ENCODE data around the gene IL6R. TPM values are rescaled to one million over a fixed set of nuclear protein-coding genes. Genes with fewer than 3 reads are reported as not detected.
A peak's percentile ranks its signal among the peaks of the same experiment; 100 is the strongest.

Gene IL6R
- total and polyA plus RNA-seq, 2 experiments from 2014 or later, result 35.1 to 38.5 TPM

- H3K27ac ChIP-seq, result peak overlapping the region; percentile 8
- no peak overlapping the region for H3K4me3 ChIP-seq
- H3K9me3 ChIP-seq (ENCODE audit: low read depth), result no peaks in the 10 kb centered on the region
- no peak overlapping the region for H3K4me2 ChIP-seq
- TF ChIP-seq EZH2phosphoT487 (IDR thresholded peaks at IDR 0.05; ENCODE audit: low read depth, severe bottlenecking, unreplicated experiment), result no peak
- no peak for TF ChIP-seq EZH2 (IDR thresholded peaks at IDR 0.05; ENCODE audit: borderline replicate concordance)
- TF ChIP-seq, protein P1, sequence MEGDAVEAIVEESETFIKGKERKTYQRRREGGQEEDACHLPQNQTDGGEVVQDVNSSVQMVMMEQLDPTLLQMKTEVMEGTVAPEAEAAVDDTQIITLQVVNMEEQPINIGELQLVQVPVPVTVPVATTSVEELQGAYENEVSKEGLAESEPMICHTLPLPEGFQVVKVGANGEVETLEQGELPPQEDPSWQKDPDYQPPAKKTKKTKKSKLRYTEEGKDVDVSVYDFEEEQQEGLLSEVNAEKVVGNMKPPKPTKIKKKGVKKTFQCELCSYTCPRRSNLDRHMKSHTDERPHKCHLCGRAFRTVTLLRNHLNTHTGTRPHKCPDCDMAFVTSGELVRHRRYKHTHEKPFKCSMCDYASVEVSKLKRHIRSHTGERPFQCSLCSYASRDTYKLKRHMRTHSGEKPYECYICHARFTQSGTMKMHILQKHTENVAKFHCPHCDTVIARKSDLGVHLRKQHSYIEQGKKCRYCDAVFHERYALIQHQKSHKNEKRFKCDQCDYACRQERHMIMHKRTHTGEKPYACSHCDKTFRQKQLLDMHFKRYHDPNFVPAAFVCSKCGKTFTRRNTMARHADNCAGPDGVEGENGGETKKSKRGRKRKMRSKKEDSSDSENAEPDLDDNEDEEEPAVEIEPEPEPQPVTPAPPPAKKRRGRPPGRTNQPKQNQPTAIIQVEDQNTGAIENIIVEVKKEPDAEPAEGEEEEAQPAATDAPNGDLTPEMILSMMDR (IDR thresholded peaks at IDR 0.05; ENCODE audit: poor library complexity), result no peak
- no peaks in the 10 kb centered on the region for H3K36me3 ChIP-seq (replicated peaks; ENCODE audit: insufficient read depth, low read depth)
- H2AFZ ChIP-seq, result no peak overlapping the region
- no peaks in the 10 kb centered on the region for H3K9me2 ChIP-seq (replicated peaks; ENCODE audit: insufficient read depth)
- 84% methylated on average over 9 of the region's 9 CpGs for WGBS (ENCODE audit: low lambda C conversion rate, missing lambda C conversion rate)
- DNase-seq (ENCODE audit: low spot score), result no peak
- H3K4me1 ChIP-seq (ENCODE audit: insufficient read depth), result peaks cover 29% of the 10 kb centered on the region
- H3K27me3 ChIP-seq, result no peaks in the 10 kb centered on the region
- H4K20me1 ChIP-seq (ENCODE audit: insufficient read depth, poor library complexity, severe bottlenecking), result no peaks in the 10 kb centered on the region
- peaks cover 39% of the 10 kb centered on the region for H3K79me2 ChIP-seq
Measured at GRCh38 chr1:154410185-154410827, 5.2 kb downstream of the IL6R start.

- Histone ChIP-seq H3K27me3 (no peaks in the 10 kb centered on the region), H2AFZ (no peak overlapping the region), H3K4me1 (ENCODE audit: insufficient read depth) (peaks cover 24% of the 10 kb centered on the region), H3K79me2 (peaks cover 51% of the 10 kb centered on the region), H3K4me3 (no peak overlapping the region), H3K27ac (no peak overlapping the region), H3K36me3 (replicated peaks; ENCODE audit: insufficient read depth, low read depth) (no peaks in the 10 kb centered on the region), H4K20me1 (ENCODE audit: insufficient read depth, poor library complexity, severe bottlenecking) (no peaks in the 10 kb centered on the region), H3K9me3 (ENCODE audit: low read depth) (no peaks in the 10 kb centered on the region), H3K9me2 (replicated peaks; ENCODE audit: insufficient read depth) (no peaks in the 10 kb centered on the region), H3K4me2 (no peak overlapping the region)
- WGBS (ENCODE audit: low lambda C conversion rate, missing lambda C conversion rate), result 88% methylated on average over 4 of the region's 4 CpGs
- DNase-seq (ENCODE audit: low spot score), result no peak
- TF ChIP-seq EZH2phosphoT487 (IDR thresholded peaks at IDR 0.05; ENCODE audit: low read depth, severe bottlenecking, unreplicated experiment) (no peak), EZH2 (IDR thresholded peaks at IDR 0.05; ENCODE audit: borderline replicate concordance) (no peak)
- TF ChIP-seq, protein P1 (IDR thresholded peaks at IDR 0.05; ENCODE audit: poor library complexity), result no peak
Measured at GRCh38 chr1:154411525-154411924, 6.4 kb downstream of the IL6R start.

GRCh38 chr1:154413177-154413783 lies 8.1 kb downstream of the IL6R start:
- no peak overlapping the region for H2AFZ ChIP-seq
- H3K9me3 ChIP-seq (ENCODE audit: low read depth), result no peaks in the 10 kb centered on the region
- H4K20me1 ChIP-seq (ENCODE audit: insufficient read depth, poor library complexity, severe bottlenecking), result no peaks in the 10 kb centered on the region
- DNase-seq (ENCODE audit: low spot score), result no peak
- no peaks in the 10 kb centered on the region for H3K36me3 ChIP-seq (replicated peaks; ENCODE audit: insufficient read depth, low read depth)
- no peak overlapping the region for H3K4me2 ChIP-seq
- H3K9me2 ChIP-seq (replicated peaks; ENCODE audit: insufficient read depth), result no peaks in the 10 kb centered on the region
- peaks cover 6% of the 10 kb centered on the region for H3K4me1 ChIP-seq (ENCODE audit: insufficient read depth)
- TF ChIP-seq EZH2phosphoT487 (IDR thresholded peaks at IDR 0.05; ENCODE audit: low read depth, severe bottlenecking, unreplicated experiment), result no peak
- TF ChIP-seq, protein P1 (IDR thresholded peaks at IDR 0.05; ENCODE audit: poor library complexity), result no peak
- TF ChIP-seq EZH2 (IDR thresholded peaks at IDR 0.05; ENCODE audit: borderline replicate concordance), result no peak
- H3K27me3 ChIP-seq, result no peaks in the 10 kb centered on the region
- H3K79me2 ChIP-seq, result peaks cover 53% of the 10 kb centered on the region
- WGBS (ENCODE audit: low lambda C conversion rate, missing lambda C conversion rate), result 79% methylated on average over 7 of the region's 7 CpGs
- no peak overlapping the region for H3K4me3 ChIP-seq
- H3K27ac ChIP-seq, result no peak overlapping the region
